COLO668 (cell line): Measurements from ENCODE around the gene ADGRE1.
"Not testable (repeated sequence)": the region's sequence is repeated elsewhere in the genome, so short reads cannot be mapped to it uniquely, and the experiment has no call there.

ENCODE experiments used
- DNase-seq: peaks from one replicate; lab custom pipeline; 2025; ENCODE audit not compliant: unreplicated experiment; lab: John Stamatoyannopoulos, UW

Gene ADGRE1, protein sequence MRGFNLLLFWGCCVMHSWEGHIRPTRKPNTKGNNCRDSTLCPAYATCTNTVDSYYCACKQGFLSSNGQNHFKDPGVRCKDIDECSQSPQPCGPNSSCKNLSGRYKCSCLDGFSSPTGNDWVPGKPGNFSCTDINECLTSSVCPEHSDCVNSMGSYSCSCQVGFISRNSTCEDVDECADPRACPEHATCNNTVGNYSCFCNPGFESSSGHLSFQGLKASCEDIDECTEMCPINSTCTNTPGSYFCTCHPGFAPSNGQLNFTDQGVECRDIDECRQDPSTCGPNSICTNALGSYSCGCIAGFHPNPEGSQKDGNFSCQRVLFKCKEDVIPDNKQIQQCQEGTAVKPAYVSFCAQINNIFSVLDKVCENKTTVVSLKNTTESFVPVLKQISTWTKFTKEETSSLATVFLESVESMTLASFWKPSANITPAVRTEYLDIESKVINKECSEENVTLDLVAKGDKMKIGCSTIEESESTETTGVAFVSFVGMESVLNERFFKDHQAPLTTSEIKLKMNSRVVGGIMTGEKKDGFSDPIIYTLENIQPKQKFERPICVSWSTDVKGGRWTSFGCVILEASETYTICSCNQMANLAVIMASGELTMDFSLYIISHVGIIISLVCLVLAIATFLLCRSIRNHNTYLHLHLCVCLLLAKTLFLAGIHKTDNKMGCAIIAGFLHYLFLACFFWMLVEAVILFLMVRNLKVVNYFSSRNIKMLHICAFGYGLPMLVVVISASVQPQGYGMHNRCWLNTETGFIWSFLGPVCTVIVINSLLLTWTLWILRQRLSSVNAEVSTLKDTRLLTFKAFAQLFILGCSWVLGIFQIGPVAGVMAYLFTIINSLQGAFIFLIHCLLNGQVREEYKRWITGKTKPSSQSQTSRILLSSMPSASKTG

DNA sequence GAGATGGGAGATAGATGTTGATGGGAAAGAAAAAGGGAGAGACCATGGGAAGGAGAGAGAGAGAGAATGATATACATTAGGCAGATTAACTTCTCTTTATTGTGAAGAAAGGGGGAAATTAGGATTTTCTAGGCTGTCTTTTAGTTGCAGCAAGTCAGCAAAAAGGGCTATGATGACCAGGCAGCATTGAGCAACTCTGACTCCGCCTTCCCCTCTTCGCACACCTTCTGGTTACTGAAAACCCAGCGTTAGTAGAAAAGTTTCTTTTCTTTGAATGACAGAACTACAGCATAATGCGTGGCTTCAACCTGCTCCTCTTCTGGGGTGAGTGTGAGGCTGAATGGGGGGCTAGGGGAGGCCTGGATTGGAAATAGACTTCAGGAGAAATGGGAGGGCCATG, at the start of gene ADGRE1:
TSS of gene ADGRE1 (plus strand) at position 264 of the 400 bp plus-strand sequence. CDS start at position 294, 30 bp downstream.
- DNase-seq = no peak

DNA sequence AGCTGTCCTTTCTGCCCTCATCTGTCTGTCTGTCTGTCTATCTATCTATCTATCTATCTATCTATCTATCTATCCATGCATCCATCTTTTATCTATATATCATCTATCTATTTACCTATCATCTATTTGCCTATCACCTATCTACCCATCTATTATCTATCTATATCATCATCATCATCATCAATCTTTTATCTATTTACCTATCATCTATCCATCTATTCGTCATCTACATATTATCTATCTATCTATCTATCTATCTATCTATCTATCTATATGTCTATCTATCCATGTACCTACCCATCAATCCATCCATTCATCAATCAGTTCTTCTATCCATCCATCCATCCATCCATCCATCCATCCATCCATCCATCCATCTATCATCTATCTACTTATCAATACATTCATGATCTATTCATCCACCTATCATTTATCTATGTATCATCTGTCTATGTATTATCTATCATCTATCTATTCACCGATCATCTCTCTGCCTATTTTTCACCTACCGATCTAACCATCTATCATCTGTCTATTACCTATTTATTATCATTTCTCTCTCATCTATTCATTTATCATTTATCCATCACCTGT, 49.2 kb upstream of the ADGRE1 start:
- no peak for DNase-seq

- DNase-seq = no peak
Observed at GRCh38 chr19:6842871-6843607, 44.3 kb upstream of the ADGRE1 start.

- DNase-seq = no peak
Observed at GRCh38 chr19:6847828-6848200, 39.6 kb upstream of the ADGRE1 start.

DNA sequence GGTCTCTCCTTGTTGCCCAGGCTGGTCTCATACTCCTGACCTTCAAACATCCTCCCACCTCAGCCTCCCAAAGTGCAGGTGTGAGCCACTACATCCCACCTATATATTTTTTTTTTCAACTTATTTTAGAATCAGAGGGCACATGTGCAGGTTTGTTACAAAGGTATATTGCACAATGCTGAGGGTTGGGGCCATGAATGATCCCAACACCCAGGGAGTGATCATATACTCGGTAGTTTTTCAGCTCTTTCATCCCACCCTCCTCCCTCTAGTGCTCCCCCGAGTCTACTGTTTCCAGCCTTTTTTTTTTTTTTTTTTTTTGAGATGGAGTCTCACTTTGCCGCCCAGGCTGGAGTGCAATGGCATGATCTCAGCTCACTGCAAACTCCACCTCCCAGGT, 38.4 kb upstream of the ADGRE1 start:
- no peak for DNase-seq

DNA sequence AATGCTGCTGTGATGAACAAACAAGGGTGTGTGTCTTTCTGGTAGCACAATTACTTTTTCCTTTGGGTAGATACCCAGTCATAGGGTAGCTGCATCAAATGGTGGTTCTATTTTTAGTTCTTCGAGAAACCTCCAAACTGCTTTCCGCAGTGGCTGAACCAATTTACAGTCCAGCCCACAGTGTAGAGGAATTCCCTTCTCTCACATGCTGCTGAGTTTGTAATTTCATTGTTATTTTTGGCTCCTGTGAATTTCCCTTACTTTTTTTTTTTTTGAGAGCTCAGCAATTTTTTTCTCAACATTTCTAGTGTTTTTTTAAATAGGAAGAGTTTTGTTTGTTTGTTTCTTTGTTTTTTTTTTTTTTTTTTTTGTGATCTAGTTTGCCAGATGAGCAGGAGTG, 37.5 kb upstream of the ADGRE1 start:
- DNase-seq = no peak

DNA sequence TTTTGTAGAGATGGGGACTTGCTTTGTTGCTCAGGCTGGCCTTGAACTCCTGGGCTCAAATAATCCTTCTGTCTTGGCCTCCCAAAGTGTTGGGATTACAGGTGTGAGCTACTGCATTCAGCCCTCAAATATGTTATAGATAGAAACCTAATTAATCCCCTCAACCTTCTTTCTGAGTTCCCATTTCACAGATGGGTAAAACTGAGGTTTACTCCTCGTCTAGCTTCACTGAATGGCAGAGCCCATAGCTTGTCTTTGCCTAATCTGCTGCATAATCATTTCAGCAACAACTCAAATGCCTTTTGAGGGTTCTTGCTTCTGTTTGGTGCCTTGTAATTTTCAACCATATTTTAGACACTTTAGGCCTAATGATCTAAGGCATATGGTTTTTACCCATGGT, 36.0 kb upstream of the ADGRE1 start:
- no peak for DNase-seq

DNA sequence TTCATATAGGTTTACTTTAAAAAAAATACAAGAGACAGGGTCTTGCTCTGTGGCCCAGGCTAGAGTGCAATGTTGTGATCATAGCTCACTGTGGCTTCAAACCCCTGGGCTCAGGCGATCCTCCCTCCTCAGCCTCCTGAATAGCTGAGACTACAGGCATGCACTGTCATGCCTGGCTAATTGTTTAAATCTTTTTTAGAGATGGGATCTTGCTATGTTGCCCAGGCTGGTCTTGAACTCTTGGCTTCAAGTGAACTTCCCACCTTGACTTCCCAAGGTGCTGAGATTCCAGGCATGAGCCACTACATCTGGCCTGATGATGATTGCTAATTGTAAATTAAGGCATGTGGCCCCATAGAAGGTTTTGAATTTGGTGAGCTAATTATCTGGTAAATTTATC, 35.4 kb upstream of the ADGRE1 start:
- DNase-seq = no peak

- DNase-seq = no peak
Observed at GRCh38 chr19:6853868-6854267, 33.5 kb upstream of the ADGRE1 start.

GRCh38 chr19:6854758-6855157, 32.6 kb upstream of the ADGRE1 start:
- DNase-seq = no peak

DNA sequence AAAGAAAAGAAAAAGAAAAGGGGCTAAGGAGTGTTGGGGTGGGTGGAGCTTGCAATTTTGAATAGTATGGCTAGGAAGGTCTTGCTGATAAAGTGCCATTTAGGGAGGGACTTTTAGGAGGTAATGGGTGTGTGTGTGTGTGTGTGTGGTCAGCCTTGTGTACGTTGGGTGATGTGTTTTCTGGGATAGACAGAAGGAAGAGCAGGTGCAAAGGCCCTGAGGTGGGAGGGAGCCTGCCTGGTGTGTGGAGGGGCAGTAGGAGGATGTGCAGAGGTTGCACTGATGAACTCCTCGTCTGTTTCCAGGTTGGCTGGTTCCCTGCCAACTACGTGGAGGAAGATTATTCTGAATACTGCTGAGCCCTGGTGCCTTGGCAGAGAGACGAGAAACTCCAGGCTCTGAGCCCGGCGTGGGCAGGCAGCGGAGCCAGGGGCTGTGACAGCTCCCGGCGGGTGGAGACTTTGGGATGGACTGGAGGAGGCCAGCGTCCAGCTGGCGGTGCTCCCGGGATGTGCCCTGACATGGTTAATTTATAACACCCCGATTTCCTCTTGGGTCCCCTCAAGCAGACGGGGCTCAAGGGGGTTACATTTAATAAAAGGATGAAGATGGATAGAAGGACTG, 30.5 kb upstream of the ADGRE1 start:
- DNase-seq = no peak

GRCh38 chr19:6861683-6862286, 25.6 kb upstream of the ADGRE1 start:
- no peak for DNase-seq

GRCh38 chr19:6862673-6863078, 24.7 kb upstream of the ADGRE1 start:
- peak; percentile 65 for DNase-seq

DNA sequence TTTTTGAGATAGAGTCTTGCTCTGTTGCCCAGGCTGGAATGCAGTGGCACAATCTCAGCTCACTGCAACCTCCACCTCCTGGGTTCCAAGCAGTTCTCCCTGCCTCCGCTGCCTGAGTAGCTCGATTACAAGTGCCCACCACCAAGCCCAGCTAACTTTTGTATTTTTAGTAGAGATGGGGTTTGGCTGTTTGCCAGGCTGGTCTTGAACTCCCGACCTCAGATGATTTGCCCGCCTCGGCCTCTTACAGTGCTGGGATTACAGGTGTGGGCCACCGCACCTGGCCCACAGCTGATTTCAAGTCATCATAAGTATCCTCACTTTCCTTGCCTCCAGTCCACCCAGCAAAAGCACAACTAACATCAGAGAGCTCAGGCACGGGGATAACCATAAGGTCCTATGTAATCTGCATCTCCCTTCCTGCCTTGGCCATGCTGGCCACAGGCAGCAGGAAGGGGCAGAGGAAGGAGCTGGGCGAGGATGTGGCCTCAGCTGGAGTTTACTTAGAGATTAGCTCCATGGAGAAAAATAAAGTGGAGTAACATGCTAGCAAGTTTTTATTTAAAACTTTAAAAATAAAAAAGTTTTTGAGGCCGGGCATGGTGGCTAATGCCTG, 22.9 kb upstream of the ADGRE1 start:
- DNase-seq = no peak

- DNase-seq = no peak
Observed at GRCh38 chr19:6865849-6866248, 21.5 kb upstream of the ADGRE1 start.

DNA sequence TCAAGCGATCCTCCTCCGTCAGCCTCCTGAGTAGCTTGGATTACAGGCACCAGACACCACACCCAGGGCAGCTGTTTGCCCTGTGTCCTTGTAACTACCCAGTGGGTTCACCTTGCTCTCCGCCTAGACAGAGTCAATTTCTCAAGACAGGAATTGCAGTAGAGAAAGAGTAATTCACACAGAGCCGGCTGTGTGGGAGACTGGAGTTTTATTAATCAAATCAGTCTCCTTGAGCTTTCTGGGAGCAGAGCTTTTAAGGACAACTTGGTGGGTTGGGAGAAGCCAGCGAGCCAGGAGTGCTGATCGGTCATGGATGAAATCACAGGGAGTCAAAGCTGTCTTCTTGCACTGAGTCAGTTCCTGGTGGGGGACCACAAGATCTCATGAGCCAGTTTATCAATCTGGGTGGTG, 20.6 kb upstream of the ADGRE1 start:
- no peak for DNase-seq

- no peak for DNase-seq
Observed at GRCh38 chr19:6868351-6868750, 19.0 kb upstream of the ADGRE1 start.

- DNase-seq = not testable (repeated sequence)
Observed at GRCh38 chr19:6869151-6869882, 18.1 kb upstream of the ADGRE1 start.
